HEK293T (cell line): ENCODE results near the gene APOL5.
A peak's percentile ranks its signal among the peaks of the same experiment; 100 is the strongest.

Experiments
- CTCF ChIA-PET: fragments of 350-600 bp; formaldehyde crosslinking; extraction: SDS; loops from one replicate; lab custom pipeline; 2021; ENCODE audit warnings: antibody characterized with exemption, inconsistent platforms; lab: Yijun Ruan, JAX
- POLR2A ChIA-PET: fragments of 350-600 bp; formaldehyde crosslinking; extraction: SDS; loops from one replicate; lab custom pipeline; 2020; ENCODE audit warnings: antibody characterized with exemption, inconsistent platforms; lab: Yijun Ruan, JAX
- DNase-seq: peaks from one replicate; pipeline ENCODE4 v3.0.0; 2012; ENCODE audit warnings: mixed read lengths; ENCODE audit errors: extremely low spot score
- ARNT ChIP-seq: fragments of 450-650 bp; IDR thresholded peaks from 2 replicates; pipeline ENCODE4 v1.6.1; 2017; ENCODE audit warnings: mild to moderate bottlenecking
- BHLHE40 ChIP-seq: fragments of 450-650 bp; IDR thresholded peaks from 2 replicates; pipeline ENCODE4 v1.6.1; 2016; ENCODE audit warnings: mild to moderate bottlenecking, moderate library complexity, borderline replicate concordance
- CTBP1 ChIP-seq: fragments of 450-650 bp; IDR thresholded peaks from 2 replicates; pipeline ENCODE4 v1.6.1; 2016; ENCODE audit warnings: borderline replicate concordance
- ELF4 ChIP-seq: fragments of 450-650 bp; IDR thresholded peaks from 2 replicates; pipeline ENCODE4 v1.6.1; 2017; ENCODE audit warnings: antibody characterized with exemption
- FOXA1 ChIP-seq: fragments of 450-650 bp; IDR thresholded peaks from 2 replicates; pipeline ENCODE4 v1.6.1; 2016; ENCODE audit warnings: mild to moderate bottlenecking
- FOXK2 ChIP-seq: fragments of 450-650 bp; IDR thresholded peaks from 2 replicates; pipeline ENCODE4 v1.6.1; 2016; ENCODE audit warnings: mild to moderate bottlenecking
- FOXM1 ChIP-seq: fragments of 450-650 bp; IDR thresholded peaks from 2 replicates; pipeline ENCODE4 v1.6.1; 2017; ENCODE audit warnings: mild to moderate bottlenecking, borderline replicate concordance
- HDGF ChIP-seq: fragments of 450-650 bp; IDR thresholded peaks from 2 replicates; pipeline ENCODE4 v1.6.1; 2017; ENCODE audit warnings: antibody characterized with exemption, borderline replicate concordance
- L3MBTL2 ChIP-seq: fragments of 450-650 bp; conservative IDR thresholded peaks from 2 replicates; pipeline ENCODE4 v1.6.1; 2016; ENCODE audit warnings: mild to moderate bottlenecking
- LEF1 ChIP-seq: fragments of 450-650 bp; IDR thresholded peaks from 2 replicates; pipeline ENCODE4 v1.6.1; 2017; ENCODE audit warnings: mild to moderate bottlenecking, borderline replicate concordance
- NFRKB ChIP-seq: fragments of 450-650 bp; IDR thresholded peaks from 2 replicates; pipeline ENCODE4 v1.6.1; 2016; ENCODE audit warnings: mild to moderate bottlenecking, moderate library complexity
- PKNOX1 ChIP-seq: fragments of 450-650 bp; IDR thresholded peaks from 2 replicates; pipeline ENCODE4 v1.6.1; 2016
- SP1 ChIP-seq: fragments of 450-650 bp; IDR thresholded peaks from 2 replicates; pipeline ENCODE4 v1.6.1; 2017
- SUZ12 ChIP-seq: fragments of 450-650 bp; IDR thresholded peaks from 2 replicates; pipeline ENCODE4 v1.6.1; 2016; ENCODE audit warnings: mild to moderate bottlenecking
- TARDBP ChIP-seq: fragments of 450-650 bp; IDR thresholded peaks from 2 replicates; pipeline ENCODE4 v1.6.1; 2016
- ZNF384 ChIP-seq: fragments of 450-650 bp; IDR thresholded peaks from 2 replicates; pipeline ENCODE4 v1.6.1; 2016

APOL5 gene

GRCh38 chr22:35752006-35752862 lies 34.6 kb downstream of the APOL5 start:
- CTCF ChIA-PET, result interaction anchor here (0.7 kb wide), 1 partner anchor 11 kb away, joined by 3 read pairs; no protein-coding TSS in a partner anchor
- POLR2A ChIA-PET, result no interaction called here
- no peak for DNase-seq
- TF ChIP-seq ARNT (no peak), FOXM1 (no peak), L3MBTL2 (no peak), PKNOX1 (0 out of 2 replicates have a peak, but pooled peaks have one; percentile 6), SUZ12 (no peak), FOXK2 (no peak), LEF1 (no peak)

- POLR2A ChIA-PET, result no interaction called here
- DNase-seq, result no peak
- CTCF ChIA-PET, result no interaction called here
- no peak for TF ChIP-seq SUZ12
- no peak for TF ChIP-seq ZNF384
- no peak for TF ChIP-seq ARNT
- TF ChIP-seq FOXM1, result no peak
- no peak for TF ChIP-seq PKNOX1
- TF ChIP-seq CTBP1, result no peak
- TF ChIP-seq FOXK2, result no peak
- no peak for TF ChIP-seq NFRKB
These were observed 35.2 kb downstream of the APOL5 start for GRCh38 chr22:35752863-35753189.

- CTCF ChIA-PET, result interaction anchor here (0.5 kb wide), 1 partner anchor 189 kb away, joined by 3 read pairs; no protein-coding TSS in a partner anchor
- TF ChIP-seq FOXK2 (no peak), ZNF384 (no peak), PKNOX1 (no peak), LEF1 (no peak), BHLHE40 (no peak), ELF4 (no peak), L3MBTL2 (no peak), NFRKB (no peak), CTBP1 (no peak), HDGF (no peak), SP1 (no peak), ARNT (no peak), FOXM1 (no peak), TARDBP (no peak), SUZ12 (no peak)
- POLR2A ChIA-PET, result no interaction called here
- DNase-seq, result no peak
These were observed 37.1 kb downstream of the APOL5 start for GRCh38 chr22:35754761-35755160.

DNA sequence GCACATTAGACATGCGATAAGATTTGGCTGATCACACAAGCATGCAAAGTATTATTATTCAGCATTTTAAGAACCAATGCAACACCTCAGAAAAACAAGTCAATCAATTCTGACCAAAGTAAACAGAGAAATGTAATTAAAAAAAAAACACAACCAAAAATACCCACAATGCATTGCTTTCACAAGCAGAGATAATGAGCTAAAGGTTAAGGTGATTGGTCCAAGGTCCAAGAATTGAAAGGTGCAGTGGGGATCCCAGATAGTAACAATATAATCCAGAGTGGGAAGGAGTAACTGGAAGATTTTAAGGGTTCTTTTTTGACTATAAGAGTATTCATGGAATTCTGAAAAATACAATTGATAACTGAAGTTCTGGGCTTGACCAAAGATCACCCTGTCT lies 39.0 kb downstream of the APOL5 start:
- DNase-seq, result no peak
- ChIA-PET CTCF (interaction anchor here (0.7 kb wide), 1 partner anchor 21 kb away, joined by 3 read pairs; no protein-coding TSS in a partner anchor), POLR2A (no interaction called here)
- no peak for TF ChIP-seq ARNT

DNA sequence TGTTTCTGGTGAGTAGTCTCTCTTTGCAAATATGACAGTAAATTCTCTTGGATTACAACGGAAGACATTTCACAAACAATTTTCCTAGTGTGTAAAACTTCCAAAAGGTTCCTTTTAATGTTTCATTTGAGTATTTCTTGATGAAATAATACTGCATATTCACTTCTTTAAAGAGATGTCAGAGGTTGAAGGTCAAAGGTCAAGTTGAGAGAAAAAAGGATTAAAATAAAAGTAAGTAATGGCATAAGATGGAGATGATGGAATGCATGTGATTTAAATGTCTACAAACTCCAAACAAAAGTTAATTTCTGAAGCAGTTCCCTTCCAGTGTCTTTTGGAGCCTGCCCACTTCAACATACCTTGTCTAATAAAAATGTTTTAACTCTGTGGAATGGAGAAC lies 40.7 kb downstream of the APOL5 start:
- ChIA-PET POLR2A (no interaction called here), CTCF (no interaction called here)
- no peak for DNase-seq
- TF ChIP-seq LEF1, result no peak
- no peak for TF ChIP-seq CTBP1
- no peak for TF ChIP-seq L3MBTL2
- no peak for TF ChIP-seq HDGF
- TF ChIP-seq FOXA1, result no peak
- TF ChIP-seq PKNOX1, result no peak
- no peak for TF ChIP-seq NFRKB
- no peak for TF ChIP-seq FOXM1

DNA sequence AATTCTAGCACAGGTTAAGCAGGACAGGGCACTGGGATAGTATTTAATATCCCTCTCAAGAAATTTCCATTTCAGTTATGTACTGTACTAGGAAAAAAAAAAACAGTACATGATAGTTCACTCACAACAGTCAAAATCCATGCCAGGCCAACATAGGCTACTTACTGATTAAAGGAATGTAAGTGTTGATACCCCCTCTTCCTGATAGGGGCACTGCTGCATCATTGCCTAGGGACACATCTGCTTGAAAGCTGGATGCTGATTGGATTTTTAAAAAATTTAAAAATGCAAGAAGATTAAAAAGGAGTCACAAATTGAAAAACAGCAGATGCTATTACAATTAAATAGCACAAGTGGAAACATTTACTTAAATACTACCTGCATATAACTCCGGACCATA lies 43.4 kb downstream of the APOL5 start:
- DNase-seq, result no peak
- ChIA-PET CTCF (interaction anchor here (0.6 to 1.3 kb wide), 2 partner anchors 296 to 305 kb away, joined by 5 read pairs; no protein-coding TSS in a partner anchor), POLR2A (no interaction called here)
- TF ChIP-seq FOXK2 (no peak), FOXM1 (no peak), PKNOX1 (no peak), TARDBP (no peak), LEF1 (no peak), BHLHE40 (no peak), ZNF384 (no peak)
